ENCODE results near the gene SLC25A13. TPM values are rescaled to one million over a fixed set of nuclear protein-coding genes. Genes with fewer than 3 reads are reported as not detected.

SLC25A13 gene
- polyA plus RNA-seq, 1 of the 3 experiments (the other 2 are of a cell fraction): 16.0 TPM

DNA sequence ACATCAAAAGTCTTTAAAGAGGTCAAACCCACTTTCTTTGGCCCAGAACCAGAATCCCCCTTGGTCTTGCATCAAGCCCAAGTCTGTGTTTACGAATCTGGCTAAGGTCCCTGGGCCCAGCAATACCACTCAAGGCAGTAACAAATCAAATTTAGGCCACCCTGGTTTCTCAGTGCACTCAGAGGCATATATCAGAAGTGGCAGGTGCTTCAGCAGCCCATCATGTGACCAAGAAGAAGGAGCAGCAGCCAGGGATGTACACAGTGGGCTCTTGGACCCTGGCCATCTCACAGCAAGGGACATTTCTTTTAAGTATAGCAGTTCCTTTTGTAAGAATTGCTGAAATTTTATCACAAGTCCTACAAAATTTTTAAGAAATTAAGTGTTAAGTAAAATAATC lies 7.3 kb upstream of the SLC25A13 start (continued):
- TF ChIP-seq GABPA (IDR thresholded peaks at IDR 0.05; ENCODE audit: low read depth) (no peak), ZBTB33 (IDR thresholded peaks at IDR 0.05; ENCODE audit: borderline replicate concordance, low read depth) (no peak), SMC3 (IDR thresholded peaks at IDR 0.05; ENCODE audit: low read depth, low read length) (no peak)

GRCh38 chr7:96328016-96328415 lies 6.1 kb upstream of the SLC25A13 start:
- H3K9me2 ChIP-seq: no peaks in the 10 kb centered on the region
- POLR2A ChIA-PET: no interaction called here

More at GRCh38 chr7:96328016-96328415, 6.1 kb upstream of the SLC25A13 start:
- Histone ChIP-seq H4K20me1 (ENCODE audit: insufficient read depth) (no peaks in the 10 kb centered on the region), H2AFZ (ENCODE audit: low read depth) (no peak overlapping the region), H3K4me3 (ENCODE audit: low read depth in 2 of 2, low read length in 1 of 2) (no peak overlapping the region), H3K27me3 (ENCODE audit: insufficient read depth) (no peaks in the 10 kb centered on the region), H3K36me3 (replicated peaks in 1 of 2; ENCODE audit: control insufficient read depth in 1 of 2, insufficient read depth in 2 of 2, low read length in 1 of 2) (no peaks in the 10 kb centered on the region), H3F3A (replicated peaks; ENCODE audit: insufficient read depth) (no peaks in the 10 kb centered on the region), H3K9ac (no peak overlapping the region), H3K9me3 (no peaks in the 10 kb centered on the region), H3K4me2 (no peak overlapping the region), H3K4me1 (ENCODE audit: control insufficient read depth in 1 of 2, insufficient read depth in 2 of 2, low read depth in 1 of 2, low read length in 1 of 2) (peaks cover 0 to 3% of the 10 kb centered on the region in 2 experiments; a peak in 1 of 4 replicates), H3K27ac (ENCODE audit: low read depth in 2 of 2, low read length in 1 of 2) (no peak overlapping the region), H3K79me2 (ENCODE audit: insufficient read depth) (no peaks in the 10 kb centered on the region)
- WGBS (ENCODE audit: low lambda C conversion rate): 85% methylated on average over 1 of the region's 1 CpG
- CTCF ChIA-PET: interaction anchor here (0.7 to 1.8 kb wide), 5 partner anchors 13 to 682 kb away, joined by 3 to 4 read pairs (median 3); no protein-coding TSS in a partner anchor
- no peak for DNase-seq
- TF ChIP-seq CTCF (IDR thresholded peaks at IDR 0.05) (no peak), JUND (IDR thresholded peaks at IDR 0.05) (no peak), REST (IDR thresholded peaks at IDR 0.05; ENCODE audit: low read depth, low read length) (no peak), YY1 (IDR thresholded peaks at IDR 0.05; ENCODE audit: low read depth) (no peak), RXRA (IDR thresholded peaks at IDR 0.05; ENCODE audit: borderline replicate concordance, low read depth) (no peak), CHD2 (IDR thresholded peaks at IDR 0.05; ENCODE audit: low read length, partially characterized antibody) (no peak), EZH2phosphoT487 (IDR thresholded peaks at IDR 0.05; ENCODE audit: borderline replicate concordance, low read depth) (no peak), GATA2 (CRISPR knock-in tag; IDR thresholded peaks at IDR 0.05) (no peak), NRF1 (IDR thresholded peaks at IDR 0.05; ENCODE audit: low read depth, low read length) (no peak), SMC3 (IDR thresholded peaks at IDR 0.05; ENCODE audit: low read depth, low read length) (no peak), TCF12 (IDR thresholded peaks at IDR 0.05) (no peak), FOXJ3 (CRISPR knock-in tag; IDR thresholded peaks at IDR 0.05) (no peak), PBX3 (IDR thresholded peaks at IDR 0.05) (no peak), USF2 (IDR thresholded peaks at IDR 0.05; ENCODE audit: borderline replicate concordance, low read depth, low read length) (no peak), MXI1 (IDR thresholded peaks at IDR 0.05; ENCODE audit: low read depth, low read length) (no peak)
- TF ChIP-seq, protein P1, sequence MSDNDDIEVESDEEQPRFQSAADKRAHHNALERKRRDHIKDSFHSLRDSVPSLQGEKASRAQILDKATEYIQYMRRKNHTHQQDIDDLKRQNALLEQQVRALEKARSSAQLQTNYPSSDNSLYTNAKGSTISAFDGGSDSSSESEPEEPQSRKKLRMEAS (IDR thresholded peaks at IDR 0.05; ENCODE audit: low read depth): no peak
